Loucy (cell line): Measurements from ENCODE around the gene MYO7B.

Experiments used
- H2AFZ ChIP-seq: fragments of 200-600 bp; sonication (generic); 2 replicates; pipeline ENCODE4 v1.6.0; 2016; ENCODE audit warnings: antibody characterized with exemption, mild to moderate bottlenecking, low read length, moderate library complexity
- H3F3A ChIP-seq: fragments of 200-600 bp; 2 replicates; pipeline ENCODE4 v1.6.0; 2016; ENCODE audit warnings: antibody characterized with exemption, low read depth, mild to moderate bottlenecking
- H3K27me3 ChIP-seq: fragments of 200-600 bp; sonication (generic); 2 replicates; pipeline ENCODE4 v1.6.1; 2014; ENCODE audit warnings: low read length, mild to moderate bottlenecking; ENCODE audit not compliant: insufficient read depth, poor library complexity, severe bottlenecking
- H3K36me3 ChIP-seq: fragments of 200-600 bp; sonication (generic); 2 replicates; pipeline ENCODE4 v1.6.1; 2016; ENCODE audit warnings: low read length; ENCODE audit not compliant: insufficient read depth
- H3K4me1 ChIP-seq: fragments of 200-600 bp; sonication (generic); 2 replicates; pipeline ENCODE4 v1.5.1; 2014; ENCODE audit warnings: low read length, mild to moderate bottlenecking; ENCODE audit not compliant: insufficient read depth, poor library complexity, severe bottlenecking
- H3K4me2 ChIP-seq: fragments of 200-600 bp; sonication (generic); 2 replicates; pipeline ENCODE4 v1.6.0; 2014; ENCODE audit warnings: antibody characterized with exemption, low read length, low read depth, mild to moderate bottlenecking; ENCODE audit not compliant: poor library complexity, severe bottlenecking
- H3K4me3 ChIP-seq: fragments of 200-600 bp; sonication (generic); 2 replicates; pipeline ENCODE4 v1.5.1; 2014; ENCODE audit warnings: low read length, mild to moderate bottlenecking, mixed read lengths; ENCODE audit not compliant: poor library complexity, severe bottlenecking
- H3K79me2 ChIP-seq: fragments of 200-600 bp; sonication (generic); 2 replicates; pipeline ENCODE4 v1.6.1; 2014; ENCODE audit warnings: low read length; ENCODE audit not compliant: insufficient read depth
- H3K9ac ChIP-seq: fragments of 200-600 bp; sonication (generic); 2 replicates; pipeline ENCODE4 v1.6.0; 2014; ENCODE audit warnings: mild to moderate bottlenecking, low read depth, low read length, moderate library complexity; ENCODE audit not compliant: poor library complexity, severe bottlenecking
- H3K9me2 ChIP-seq: fragments of 200-600 bp; sonication (generic); replicated peaks from 2 replicates; pipeline ENCODE4 v1.6.1; 2016; ENCODE audit warnings: low read depth, low read length, mixed read lengths
- H3K9me3 ChIP-seq: fragments of 200-600 bp; sonication (generic); 2 replicates; pipeline ENCODE4 v1.6.1; 2014; ENCODE audit warnings: mild to moderate bottlenecking, antibody characterized with exemption, low read length, low read depth; ENCODE audit not compliant: insufficient read depth
- H4K20me1 ChIP-seq: fragments of 200-600 bp; sonication (generic); 2 replicates; pipeline ENCODE4 v1.6.0; 2014; ENCODE audit warnings: antibody characterized with exemption, low read length, mild to moderate bottlenecking; ENCODE audit not compliant: insufficient read depth, poor library complexity, severe bottlenecking
- EZH2phosphoT487 ChIP-seq: fragments of 200-600 bp; IDR thresholded peaks from 2 replicates; pipeline ENCODE4 v1.6.1; 2018; ENCODE audit warnings: antibody characterized with exemption, mild to moderate bottlenecking, moderate library complexity, borderline replicate concordance
- TF ChIP-seq, protein P1 (sequence below): fragments of 200-600 bp; sonication (generic); conservative IDR thresholded peaks from 2 replicates; pipeline ENCODE4 v1.5.1; 2014; ENCODE audit warnings: mild to moderate bottlenecking, antibody characterized with exemption, low read length

MYO7B gene

DNA sequence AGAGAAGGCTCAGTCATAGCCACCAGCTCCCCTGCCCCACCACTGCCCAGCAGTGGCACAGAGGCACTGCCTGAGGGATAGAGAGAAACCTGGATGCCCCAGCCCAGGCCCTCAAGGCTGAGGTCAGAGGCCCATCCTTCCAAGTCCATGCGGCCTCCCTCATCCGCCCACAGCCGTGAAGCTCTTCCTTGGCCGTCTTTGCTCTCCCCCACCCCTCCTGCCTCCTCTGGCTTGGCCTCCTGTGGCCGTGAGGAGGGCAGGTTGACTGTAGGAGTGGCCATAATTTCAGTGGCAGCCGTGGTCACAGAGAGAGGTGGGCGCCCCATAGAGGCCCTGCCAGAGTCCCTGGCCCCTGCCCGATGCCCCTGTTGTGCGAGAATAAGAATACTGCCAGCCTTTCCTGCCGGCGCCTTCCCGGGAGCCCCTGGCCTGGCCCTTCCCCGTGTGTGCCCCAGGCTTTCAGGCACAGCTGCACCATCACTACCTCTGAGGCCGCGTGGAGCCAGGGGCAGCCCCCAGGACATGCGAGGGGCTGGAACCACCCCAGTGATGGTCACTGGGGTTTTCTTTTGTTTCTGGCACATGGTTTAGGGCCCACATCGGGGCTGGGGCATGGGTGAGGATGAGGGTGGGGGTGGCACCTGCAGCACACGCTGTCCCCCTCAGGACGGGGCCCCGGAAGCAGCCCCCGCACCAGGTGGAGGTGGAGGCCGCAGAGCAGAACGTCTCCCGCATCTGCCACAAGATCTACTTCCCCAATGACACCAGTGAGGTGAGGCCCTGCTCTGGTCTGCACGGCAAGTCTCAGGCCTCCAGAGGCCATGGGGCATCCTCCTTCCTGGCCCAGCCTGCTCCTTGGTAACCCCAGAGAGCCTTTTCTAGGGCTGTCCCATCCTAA lies 97.4 kb downstream of the MYO7B start:
- Histone ChIP-seq H4K20me1 (no peaks in the 10 kb centered on the region), H3K4me3 (no peak overlapping the region), H3K9me3 (no peaks in the 10 kb centered on the region), H3K9me2 (no peaks in the 10 kb centered on the region), H2AFZ (no peak overlapping the region), H3K36me3 (no peaks in the 10 kb centered on the region), H3K9ac (peak overlapping the region; percentile 47), H3F3A (no peaks in the 10 kb centered on the region), H3K4me1 (peaks cover 49% of the 10 kb centered on the region), H3K27me3 (no peaks in the 10 kb centered on the region), H3K79me2 (no peaks in the 10 kb centered on the region; the same call in 1 of the 2 replicates), H3K4me2 (no peak overlapping the region)
- no peak for TF ChIP-seq EZH2phosphoT487
- TF ChIP-seq, protein P1, sequence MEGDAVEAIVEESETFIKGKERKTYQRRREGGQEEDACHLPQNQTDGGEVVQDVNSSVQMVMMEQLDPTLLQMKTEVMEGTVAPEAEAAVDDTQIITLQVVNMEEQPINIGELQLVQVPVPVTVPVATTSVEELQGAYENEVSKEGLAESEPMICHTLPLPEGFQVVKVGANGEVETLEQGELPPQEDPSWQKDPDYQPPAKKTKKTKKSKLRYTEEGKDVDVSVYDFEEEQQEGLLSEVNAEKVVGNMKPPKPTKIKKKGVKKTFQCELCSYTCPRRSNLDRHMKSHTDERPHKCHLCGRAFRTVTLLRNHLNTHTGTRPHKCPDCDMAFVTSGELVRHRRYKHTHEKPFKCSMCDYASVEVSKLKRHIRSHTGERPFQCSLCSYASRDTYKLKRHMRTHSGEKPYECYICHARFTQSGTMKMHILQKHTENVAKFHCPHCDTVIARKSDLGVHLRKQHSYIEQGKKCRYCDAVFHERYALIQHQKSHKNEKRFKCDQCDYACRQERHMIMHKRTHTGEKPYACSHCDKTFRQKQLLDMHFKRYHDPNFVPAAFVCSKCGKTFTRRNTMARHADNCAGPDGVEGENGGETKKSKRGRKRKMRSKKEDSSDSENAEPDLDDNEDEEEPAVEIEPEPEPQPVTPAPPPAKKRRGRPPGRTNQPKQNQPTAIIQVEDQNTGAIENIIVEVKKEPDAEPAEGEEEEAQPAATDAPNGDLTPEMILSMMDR = no peak

DNA sequence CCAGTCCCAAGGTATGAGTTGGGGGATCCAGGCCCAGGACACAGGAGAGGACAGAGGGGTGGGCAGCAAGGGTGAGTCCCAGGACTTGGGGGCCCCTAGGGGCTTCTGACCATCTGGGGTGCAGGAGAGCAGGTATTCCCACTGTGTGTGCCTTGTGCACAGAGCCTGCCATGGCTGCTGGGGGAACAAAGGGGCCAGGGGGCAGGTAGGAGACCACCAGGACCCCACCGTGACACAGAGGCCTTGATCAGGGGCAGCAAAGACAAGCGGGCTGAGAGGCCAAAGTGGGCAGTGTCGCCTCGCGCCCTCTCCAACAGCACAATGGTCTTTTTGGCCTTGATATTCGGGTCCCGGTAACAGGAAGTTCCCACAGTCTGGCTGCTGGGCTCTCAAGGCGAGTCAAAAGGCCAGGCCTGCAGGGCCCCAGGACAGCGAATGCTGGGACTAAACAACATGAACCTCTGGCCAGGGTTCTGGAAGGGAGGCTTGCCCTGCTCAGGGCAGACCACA lies 98.1 kb downstream of the MYO7B start:
- Histone ChIP-seq H3K9me3 (no peaks in the 10 kb centered on the region), H3K9me2 (no peaks in the 10 kb centered on the region), H4K20me1 (no peaks in the 10 kb centered on the region), H3K4me2 (no peak overlapping the region), H3K4me3 (no peak overlapping the region), H3F3A (no peaks in the 10 kb centered on the region), H3K4me1 (peaks cover 57% of the 10 kb centered on the region), H3K36me3 (no peaks in the 10 kb centered on the region), H3K27me3 (no peaks in the 10 kb centered on the region), H3K9ac (peak overlapping the region; percentile 47), H2AFZ (no peak overlapping the region), H3K79me2 (no peaks in the 10 kb centered on the region; the same call in 1 of the 2 replicates)
- TF ChIP-seq, protein P1 = no peak
- no peak for TF ChIP-seq EZH2phosphoT487

DNA sequence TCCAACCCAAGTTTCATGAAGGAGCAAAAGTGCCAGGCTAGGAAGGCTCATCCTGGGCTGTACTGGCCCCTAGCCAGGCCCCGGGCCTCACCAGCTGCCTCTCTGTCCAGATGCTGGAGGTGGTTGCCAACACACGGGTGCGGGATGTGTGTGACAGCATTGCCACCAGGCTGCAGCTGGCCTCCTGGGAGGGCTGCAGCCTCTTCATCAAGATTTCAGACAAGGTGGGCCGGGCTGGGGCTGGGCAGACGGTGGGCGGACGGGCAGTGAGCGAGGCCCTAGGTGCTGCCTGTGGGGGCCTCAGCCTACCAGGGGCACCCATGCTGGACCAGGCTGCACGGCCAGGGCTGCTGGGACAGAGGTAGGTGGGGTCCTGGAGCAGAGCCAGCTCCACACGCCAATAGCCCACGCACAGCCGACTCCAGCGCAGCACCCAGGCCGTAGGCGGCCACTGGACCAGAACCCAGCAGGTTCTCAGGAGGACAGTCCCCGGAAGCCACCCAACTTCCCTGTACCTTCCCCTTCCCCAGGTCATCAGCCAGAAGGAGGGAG lies 98.7 kb downstream of the MYO7B start:
- H3F3A ChIP-seq = no peaks in the 10 kb centered on the region
- H3K4me1 ChIP-seq = peaks cover 61% of the 10 kb centered on the region
- H3K9me2 ChIP-seq = no peaks in the 10 kb centered on the region
- H3K36me3 ChIP-seq = no peaks in the 10 kb centered on the region
- TF ChIP-seq, protein P1 = no peak
- no peak for TF ChIP-seq EZH2phosphoT487
- H3K4me3 ChIP-seq = no peak overlapping the region
- no peaks in the 10 kb centered on the region for H3K27me3 ChIP-seq
- H3K4me2 ChIP-seq = no peak overlapping the region
- peaks cover under 1% of the 10 kb centered on the region; the same call in 1 of the 2 replicates for H3K79me2 ChIP-seq
- no peak overlapping the region for H2AFZ ChIP-seq
- no peaks in the 10 kb centered on the region for H3K9me3 ChIP-seq
- H4K20me1 ChIP-seq = no peaks in the 10 kb centered on the region
- H3K9ac ChIP-seq = peak overlapping the region; percentile 47
